Cardiac septum (tissue), 1 donor: ENCODE results near the gene SLC1A3. TPM values are rescaled to one million over a fixed set of nuclear protein-coding genes. Genes with fewer than 3 reads are reported as not detected.

Experiments used
- DNase-seq: peaks from one replicate; pipeline ENCODE4 v3.0.0-alpha.2; 2020; ENCODE audit warnings: low spot score
- intact Hi-C: fragments of 100-400 bp; cut with DNase I; formaldehyde crosslinking; loops from one replicate; pipeline ENCODE4 v1.14.0; 2022
- total RNA-seq: library from RNA; stranded (reverse); fragmentation: NEBNext Ultra II Directional; extraction: Animal tissue kit (Norgen Biotek cat#: 25700); gene quantifications from one replicate; pipeline ENCODE4 v1.2.1, GENCODE V29; 2021
- donor health status: DM: no; HTN: no; CAD: no.

SLC1A3 gene
- total RNA-seq, 1 donor from 2014 or later = 53.0 TPM

GRCh38 chr5:36669015-36669651 is 62.7 kb downstream of the SLC1A3 start:
- no peak for DNase-seq
- intact Hi-C loops = no loop called here

GRCh38 chr5:36670548-36670947 is 64.1 kb downstream of the SLC1A3 start:
- DNase-seq = no peak

GRCh38 chr5:36675282-36675681 is 68.9 kb downstream of the SLC1A3 start:
- no peak for DNase-seq
- intact Hi-C loops = no loop called here

More at GRCh38 chr5:36670548-36670947, 64.1 kb downstream of the SLC1A3 start:
- intact Hi-C loops = no loop called here

GRCh38 chr5:36679221-36679989 is 73.0 kb downstream of the SLC1A3 start:
- no peak for DNase-seq
- intact Hi-C loops = no loop called here

- intact Hi-C loops = no loop called here
Observed at GRCh38 chr5:36680066-36680465, 73.7 kb downstream of the SLC1A3 start.

GRCh38 chr5:36681711-36682110 is 75.3 kb downstream of the SLC1A3 start:
- intact Hi-C loops = no loop called here
- no peak for DNase-seq

More at GRCh38 chr5:36680066-36680465, 73.7 kb downstream of the SLC1A3 start:
- DNase-seq = no peak

- DNase-seq = no peak
- intact Hi-C loops = no loop called here
Observed at GRCh38 chr5:36682499-36682898, 76.1 kb downstream of the SLC1A3 start.

- DNase-seq = no peak
- intact Hi-C loops = no loop called here
Observed at GRCh38 chr5:36683821-36684434, 77.5 kb downstream of the SLC1A3 start.

GRCh38 chr5:36685631-36686288 is 79.4 kb downstream of the SLC1A3 start:
- intact Hi-C loops = no loop called here
- DNase-seq = no peak

GRCh38 chr5:36686881-36687280 is 80.5 kb downstream of the SLC1A3 start:
- intact Hi-C loops = no loop called here
- no peak for DNase-seq

- intact Hi-C loops = no loop called here
- no peak for DNase-seq
Observed at GRCh38 chr5:36688722-36689121, 82.3 kb downstream of the SLC1A3 start.

- intact Hi-C loops = no loop called here
- no peak for DNase-seq
Observed at GRCh38 chr5:36689225-36689624, 82.8 kb downstream of the SLC1A3 start.

- intact Hi-C loops = loop anchor here (2.0 to 5.0 kb wide), 4 partner anchors 32 to 448 kb away; partner anchors contain the start of genes NADK2 and SLC1A3
Observed at GRCh38 chr5:36690041-36690961, 83.9 kb downstream of the SLC1A3 start.

GRCh38 chr5:36691226-36691625 is 84.8 kb downstream of the SLC1A3 start:
- DNase-seq = no peak
- intact Hi-C loops = loop anchor here (2.0 to 5.0 kb wide), 4 partner anchors 32 to 449 kb away; partner anchors contain the start of genes NADK2 and SLC1A3

More at GRCh38 chr5:36690041-36690961, 83.9 kb downstream of the SLC1A3 start:
- peak; percentile 93 for DNase-seq

- intact Hi-C loops = loop anchor here (2.0 to 5.0 kb wide), 4 partner anchors 33 to 450 kb away; partner anchors contain the start of genes NADK2 and SLC1A3
Observed at GRCh38 chr5:36691696-36692371, 85.4 kb downstream of the SLC1A3 start.

GRCh38 chr5:36692791-36693763 is 86.7 kb downstream of the SLC1A3 start:
- intact Hi-C loops = loop anchor here (1.0 to 5.0 kb wide), 3 partner anchors 186 to 451 kb away; partner anchors contain the start of gene NADK2
- peak; percentile 93 for DNase-seq

More at GRCh38 chr5:36691696-36692371, 85.4 kb downstream of the SLC1A3 start:
- DNase-seq = peak; percentile 74

- intact Hi-C loops = loop anchor here (5.0 kb wide), 2 partner anchors 187 to 452 kb away; partner anchors contain the start of gene NADK2
Observed at GRCh38 chr5:36694351-36694750, 87.9 kb downstream of the SLC1A3 start.

More at GRCh38 chr5:36694351-36694750, 87.9 kb downstream of the SLC1A3 start:
- DNase-seq = no peak
